ENCODE measurements around the gene LAMC1. TPM values are rescaled to one million over a fixed set of nuclear protein-coding genes. Genes with fewer than 3 reads are reported as not detected.

LAMC1 gene
- polyA plus RNA-seq, 3 donors = 290 to 310 (median 290) TPM

DNA sequence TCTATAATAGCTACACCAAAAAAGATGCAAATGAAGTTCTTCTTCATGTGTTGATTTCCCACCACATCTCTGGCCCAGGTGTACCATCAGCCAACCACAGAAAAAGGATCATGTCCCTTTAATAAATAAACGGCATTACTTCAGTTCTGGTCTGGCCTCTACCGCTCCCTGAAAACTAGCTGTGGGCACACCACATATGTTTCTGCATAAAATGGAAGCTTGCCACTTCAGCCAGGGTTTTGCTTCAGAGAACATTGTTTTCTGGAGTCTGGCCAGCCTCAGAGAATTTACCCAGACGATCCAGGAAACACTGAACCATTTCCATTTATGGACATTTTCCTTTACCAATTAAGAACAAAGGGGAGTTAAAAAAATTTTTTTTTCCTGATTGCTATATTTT, 157.0 kb downstream of the LAMC1 start:
- DNase-seq (ENCODE audit: low read depth in 3 of 3, low spot score in 2 of 3) = peak in 1 of 3 donors; percentile 53

DNA sequence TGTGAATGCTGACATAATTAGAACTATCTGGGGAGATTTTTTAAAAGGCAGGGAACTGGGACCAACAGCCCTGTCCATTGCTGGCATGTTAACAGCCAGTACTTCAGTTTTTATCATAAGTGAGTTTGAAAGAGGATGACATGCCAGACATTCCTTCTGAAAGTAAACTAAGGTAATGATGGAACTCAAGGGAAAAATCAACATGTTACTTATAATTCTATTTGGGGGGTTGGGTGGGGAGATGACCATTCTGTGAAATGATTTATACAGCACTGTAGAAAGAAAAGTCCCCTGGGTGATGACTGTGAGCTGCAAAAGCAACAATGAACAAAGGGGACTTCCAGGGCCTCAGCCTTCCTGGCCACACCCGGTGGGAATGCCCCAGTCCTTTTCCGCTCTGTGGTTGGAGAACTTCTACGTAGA, 157.4 kb downstream of the LAMC1 start:
- no peak for DNase-seq (ENCODE audit: low read depth in 3 of 3, low spot score in 2 of 3)

GRCh38 chr1:183185941-183186490, 162.8 kb downstream of the LAMC1 start, which contains the start of gene LAMC2:
Gene LAMC2, plus strand, starts transcription at chr1:183186264. Its CDS starts 89 bp downstream, at chr1:183186353.
- no peak for DNase-seq (ENCODE audit: low read depth in 3 of 3, low spot score in 2 of 3)

GRCh38 chr1:183186841-183187240, 163.6 kb downstream of the LAMC1 start:
- DNase-seq (ENCODE audit: low read depth in 3 of 3, low spot score in 2 of 3) = no peak

DNA sequence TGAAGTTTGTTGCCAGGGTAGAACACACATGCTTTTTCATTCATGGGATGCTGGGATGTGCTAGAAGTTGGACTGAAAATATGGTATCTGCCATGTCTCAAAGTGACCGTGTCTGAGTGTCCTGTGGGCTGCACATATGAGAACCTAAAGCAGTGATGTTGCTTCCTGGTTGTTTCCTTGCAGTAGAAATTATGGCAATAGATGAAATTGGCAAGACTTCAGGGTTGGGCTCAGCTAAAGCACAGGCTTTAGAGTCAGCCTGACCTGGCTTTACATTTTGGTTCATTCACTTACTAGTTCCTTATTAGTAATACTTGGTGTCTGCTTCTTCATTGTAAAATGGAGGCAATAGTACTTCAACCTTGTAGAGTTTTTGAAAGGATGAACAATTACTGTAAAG, 165.0 kb downstream of the LAMC1 start:
- no peak for DNase-seq (ENCODE audit: low read depth in 3 of 3, low spot score in 2 of 3)

- DNase-seq (ENCODE audit: low read depth in 3 of 3, low spot score in 2 of 3) = no peak
Measured at GRCh38 chr1:183191833-183192232, 168.6 kb downstream of the LAMC1 start.

DNA sequence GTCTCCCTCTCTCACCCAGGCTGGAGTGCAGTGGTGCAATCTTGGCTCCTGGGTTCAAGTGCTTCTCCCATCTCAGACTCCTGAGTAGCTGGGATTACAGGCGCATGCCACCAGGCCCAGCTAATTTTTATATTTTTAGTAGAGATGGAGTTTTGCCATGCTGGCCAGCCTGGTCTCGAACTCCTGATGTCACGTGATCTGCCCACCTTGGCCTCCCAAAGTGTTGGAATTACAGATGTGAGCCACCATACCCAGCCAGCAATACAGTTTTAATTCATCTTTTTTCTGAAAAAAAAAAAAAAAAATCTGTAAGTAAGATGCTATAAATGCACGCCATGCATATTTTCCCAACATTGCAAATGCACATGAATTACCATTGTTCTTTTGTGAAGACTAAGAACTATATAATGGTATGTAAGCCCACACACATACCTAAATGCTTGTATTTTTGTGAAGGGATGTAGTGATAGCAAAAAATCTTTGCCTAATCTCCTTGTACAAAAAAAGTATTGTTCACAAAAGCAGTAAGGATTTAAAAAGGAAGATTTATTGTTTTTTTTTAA, 170.8 kb downstream of the LAMC1 start:
- DNase-seq (ENCODE audit: low read depth in 3 of 3, low spot score in 2 of 3) = no peak

DNA sequence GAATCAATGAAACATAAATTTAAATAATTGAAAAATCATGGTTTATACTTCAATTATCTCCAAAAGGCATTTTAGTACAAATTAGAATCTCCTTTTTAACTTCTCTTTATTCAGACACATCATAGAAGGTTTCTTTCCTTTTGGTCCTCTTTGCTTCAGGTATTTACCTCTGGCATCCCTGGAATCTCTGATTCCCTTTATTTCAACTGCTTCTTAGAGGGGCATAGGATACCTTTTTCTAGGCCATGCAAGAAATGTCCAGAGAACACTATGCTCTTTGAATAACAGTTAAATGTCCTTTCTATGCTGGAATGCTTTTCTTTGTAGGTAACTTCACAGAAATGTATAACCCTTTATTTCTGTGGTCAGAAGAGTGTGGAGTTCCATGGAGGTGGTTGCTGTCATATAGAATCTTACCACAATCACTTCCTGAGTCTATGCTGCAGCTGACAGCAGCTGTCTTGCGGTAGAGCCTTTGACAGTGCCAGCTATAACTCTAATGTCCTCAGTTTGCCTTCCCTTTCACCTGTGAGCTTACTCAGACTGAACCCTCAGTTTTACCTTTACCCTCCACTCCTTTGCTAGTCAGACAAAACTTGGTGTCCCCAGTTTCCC, 171.4 kb downstream of the LAMC1 start:
- no peak for DNase-seq (ENCODE audit: low read depth in 3 of 3, low spot score in 2 of 3)

GRCh38 chr1:183195142-183195574, 171.9 kb downstream of the LAMC1 start:
- DNase-seq (ENCODE audit: low read depth in 3 of 3, low spot score in 2 of 3) = no peak

Other genes with a start within 250 kb of the LAMC1 start
- 1 to 10 TPM; 4.5 to 8.7 (median 7.1) TPM for gene NPL, start 233.6 kb upstream of the LAMC1 start, polyA plus RNA-seq (ENCODE audit: insufficient read length in 3 of 3)
- gene DHX9, start 184.1 kb upstream of the LAMC1 start, polyA plus RNA-seq (ENCODE audit: insufficient read length in 3 of 3) = 100 to 1,000 TPM; 290 to 316 (median 311) TPM
- gene SHCBP1L, start 70.3 kb upstream of the LAMC1 start, polyA plus RNA-seq (ENCODE audit: insufficient read length in 3 of 3) = under 1 TPM; 0.37 to 0.74 (median 0.40) TPM
- gene LAMC2, start 162.8 kb downstream of the LAMC1 start, polyA plus RNA-seq (ENCODE audit: insufficient read length in 3 of 3) = 1 to 10 TPM; 4.4 to 7.7 (median 5.5) TPM